NCI-H128 (cell line): ENCODE measurements around the gene ITM2C.

Source experiments
- DNase-seq: peaks from one replicate; lab custom pipeline; 2025; ENCODE audit not compliant: unreplicated experiment; lab: John Stamatoyannopoulos, UW

The ITM2C gene

DNA sequence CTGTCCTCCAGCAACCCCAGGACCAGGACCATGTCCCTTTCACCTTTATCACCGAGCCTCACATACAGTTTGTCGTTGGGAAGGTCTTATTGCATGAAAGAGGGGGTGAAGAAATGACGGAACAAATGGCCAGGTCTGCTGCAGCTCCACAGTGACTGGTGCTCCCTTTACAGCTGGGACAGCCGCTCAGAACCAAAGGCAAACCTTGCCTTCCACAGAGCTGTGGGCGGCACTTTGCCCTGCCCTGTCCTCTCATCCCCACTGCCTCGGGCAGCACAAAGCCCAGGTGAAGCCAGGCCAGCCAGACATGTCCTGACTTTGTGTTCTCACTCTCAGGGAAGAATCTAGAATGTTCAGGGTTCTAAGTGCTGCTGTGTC lies 59.3 kb downstream of the ITM2C start:
- no peak for DNase-seq

DNA sequence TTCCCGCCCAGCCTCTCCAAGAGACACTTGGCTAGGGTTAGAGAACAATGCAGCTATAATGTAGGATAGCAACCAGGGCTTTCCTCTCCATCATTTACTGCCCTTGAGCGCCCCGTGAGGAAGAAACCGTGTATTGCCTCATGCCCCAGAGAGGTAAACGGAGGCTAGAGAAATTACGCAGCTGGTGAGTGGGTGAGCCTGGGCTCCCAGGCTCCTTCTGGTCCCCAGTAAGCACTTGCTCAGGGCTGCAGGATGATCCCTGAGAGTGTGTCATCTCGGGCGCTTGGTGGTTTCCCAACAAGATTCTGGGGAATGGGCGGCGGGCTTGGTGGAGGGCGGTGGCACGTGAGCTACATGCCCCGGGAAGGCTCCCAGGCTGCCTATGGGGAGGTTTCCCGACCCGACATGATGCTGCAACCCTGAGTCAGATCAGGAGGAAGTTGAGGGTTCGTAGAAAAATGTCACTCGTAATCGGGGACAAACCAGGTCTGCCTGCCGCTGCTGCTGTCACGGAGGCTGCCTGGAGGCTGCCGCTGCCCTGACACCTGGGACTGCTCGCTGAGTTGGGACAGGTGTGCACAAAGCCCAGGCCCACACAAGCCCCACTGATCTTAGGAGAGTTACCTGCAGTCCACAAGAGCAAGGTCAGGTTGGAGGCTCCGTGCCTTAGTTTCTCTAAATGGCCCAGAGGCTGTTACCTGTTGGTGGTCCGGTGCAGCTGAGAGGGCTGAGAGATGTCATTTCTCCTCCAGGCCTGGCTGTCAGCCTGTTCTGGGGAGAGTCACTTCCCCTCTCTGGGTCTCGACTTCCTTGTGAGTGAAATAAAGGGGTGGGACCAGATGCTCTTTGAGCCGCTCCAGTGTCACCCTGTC lies 60.0 kb downstream of the ITM2C start, which contains the start of gene GPR55:
GPR55 (minus strand) TSS at position 773 of the 872 bp plus-strand sequence. CDS start 14,280 bp downstream, outside the sequence.
- no peak for DNase-seq

- no peak for DNase-seq
These were observed 60.7 kb downstream of the ITM2C start for GRCh38 chr2:230925443-230925878.

DNA sequence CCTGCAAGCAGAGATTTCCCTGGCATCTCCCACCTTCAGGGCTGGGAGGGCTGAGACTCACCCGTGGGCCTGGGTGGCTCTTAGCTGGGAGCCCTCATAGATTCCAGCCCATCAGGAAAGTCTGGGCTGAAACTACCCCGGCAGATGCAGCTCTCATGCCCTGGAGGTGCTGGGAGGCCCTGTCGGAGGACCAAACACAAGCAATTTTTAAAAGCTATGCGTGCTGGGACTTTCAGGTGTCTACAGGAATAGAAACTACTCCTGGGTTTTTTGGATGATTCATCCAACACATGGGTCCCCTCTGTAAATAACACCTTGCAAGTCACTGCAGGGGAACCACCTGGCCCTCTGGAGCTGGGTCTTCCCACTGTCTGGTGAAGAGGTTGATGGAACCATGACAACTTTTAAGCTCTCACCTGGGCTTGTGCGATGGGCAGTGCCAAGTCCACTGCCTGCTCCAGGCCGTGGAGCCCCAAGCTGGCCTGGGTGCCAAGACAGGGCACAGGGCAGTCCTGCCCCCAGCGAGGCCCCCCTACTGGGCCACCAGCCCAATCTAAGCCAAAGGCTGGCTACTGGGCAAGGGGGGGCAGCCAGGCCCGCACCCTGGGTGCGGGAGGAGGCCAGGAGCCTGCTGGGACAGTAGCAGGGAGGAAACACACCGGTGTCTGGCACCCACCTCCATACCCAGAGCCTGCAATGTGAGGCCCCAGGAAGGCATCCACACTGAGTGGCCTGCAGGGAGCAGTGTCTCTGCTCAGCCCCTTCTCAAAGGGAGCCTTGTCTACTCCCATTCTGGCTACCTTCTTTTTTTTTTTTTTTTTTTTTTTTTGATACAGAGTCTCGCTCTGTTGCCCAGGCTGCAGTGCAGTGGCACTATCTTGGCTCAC lies 61.4 kb downstream of the ITM2C start:
- no peak for DNase-seq

DNA sequence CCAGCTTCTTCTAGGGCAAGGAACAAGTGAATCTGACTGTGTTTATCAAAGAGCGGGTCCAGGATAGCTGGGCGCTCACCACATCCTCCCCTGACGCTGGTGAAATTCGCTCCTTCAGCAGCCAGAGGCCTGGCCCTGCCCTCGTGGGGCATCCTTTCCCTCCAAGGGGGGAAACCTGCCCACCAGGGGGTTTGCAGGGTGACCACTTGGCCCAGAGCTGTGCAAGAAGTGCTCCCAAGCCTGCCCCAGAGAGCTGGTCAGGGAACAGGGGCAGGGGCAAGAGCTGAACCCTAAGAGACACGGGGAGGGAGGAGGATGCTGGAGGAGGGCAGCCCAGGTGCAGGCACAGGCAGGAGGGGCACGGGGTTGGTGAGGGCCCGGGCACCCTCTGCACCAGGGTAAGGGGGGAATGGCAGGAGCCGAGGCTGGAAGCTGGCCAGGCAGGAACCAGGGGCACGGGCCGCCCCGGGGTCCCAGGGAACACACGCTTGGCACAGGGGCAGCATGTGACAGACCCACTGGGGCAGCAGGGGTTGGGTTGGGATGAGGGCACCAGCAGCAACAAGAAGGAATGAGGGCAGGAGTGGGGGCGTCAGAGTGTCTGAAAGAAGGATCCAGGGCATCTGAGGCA lies 63.1 kb downstream of the ITM2C start:
- no peak for DNase-seq
